Right cardiac atrium (tissue), 5 donors: ENCODE data around the gene ICAM2. TPM values are rescaled to one million over a fixed set of nuclear protein-coding genes. Genes with fewer than 3 reads are reported as not detected.

Source experiments
- ATAC-seq, 2 donors: fragments of 200-7000 bp; cut with Tn5 transposase; one replicate each; pipeline versions ENCODE4 v1.8.0 to v1.9.1; 2020; ENCODE audit warnings: moderate library complexity in 2 of 2, mild to moderate bottlenecking in 1 of 2
- DNase-seq, 3 donors: peaks; one replicate each; pipeline ENCODE4 v3.0.0-alpha.2; 2020
- H3K27ac ChIP-seq: one replicate; pipeline ENCODE4 v1.5.1; 2013; ENCODE audit warnings: mild to moderate bottlenecking, low read length, control low read depth, moderate library complexity
- H3K27me3 ChIP-seq: one replicate; pipeline ENCODE4 v1.6.1; 2013; ENCODE audit not compliant: control insufficient read depth, insufficient read depth
- H3K4me1 ChIP-seq: one replicate; pipeline ENCODE4 v1.6.1; 2013; ENCODE audit warnings: low read length; ENCODE audit not compliant: control insufficient read depth, insufficient read depth
- H3K4me3 ChIP-seq: one replicate; pipeline ENCODE4 v1.5.1; 2013; ENCODE audit warnings: low read length, control low read depth
- H3K9me3 ChIP-seq: one replicate; pipeline ENCODE4 v1.6.1; 2013; ENCODE audit warnings: low read length; ENCODE audit not compliant: control insufficient read depth
- WGBS: extraction: QIAGEN DNeasy Blood & Tissue Kit; methylation state at CpG from one replicate; pipeline ENCODE4 v1.1.7; 2013; 5-methylcytosine and 5-hydroxymethylcytosine counted together
- intact Hi-C, 4 donors: fragments of 100-400 bp; cut with DNase I; formaldehyde crosslinking; loops; one replicate each; pipeline versions ENCODE4 v1.11.0 to v1.14.0; 2022 to 2023
- polyA plus RNA-seq: library from polyadenylated mRNA; stranded (reverse); fragments of 200-250 nt; gene quantifications from one replicate; pipeline ENCODE4 v1.2.3, GENCODE V29; 2013
- total RNA-seq, 4 donors: library from RNA; stranded (reverse); fragmentation: NEBNext Ultra II Directional; extraction: Animal tissue kit (Norgen Biotek cat#: 25700); gene quantifications; one replicate each; pipeline ENCODE4 v1.2.1, GENCODE V29; 2021
- donor health status: healthy with polysubstance abuse.
- donor health status: DM: no; HTN: yes; CAD: no.
- donor health status: DM: no; HTN: no; CAD: no.
- donor health status: DM: no; HTN: yes; CAD: no; lungs with severe emphysema.
- donor health status: DM: yes; HTN: yes; CAD: no.

ICAM2 gene
- total and polyA plus RNA-seq, 5 donors: 17.6 to 50.3 (median 27.4) TPM

- intact Hi-C loops: loop anchor here in 1 of 4 donors (10.0 kb wide), 1 partner anchor 240 kb away; no protein-coding TSS in a partner anchor
- no peaks in the 10 kb centered on the region for H3K9me3 ChIP-seq
- no peak for ATAC-seq
- no peak overlapping the region for H3K27ac ChIP-seq
- H3K4me3 ChIP-seq: no peak overlapping the region
- no peaks in the 10 kb centered on the region for H3K4me1 ChIP-seq
- WGBS: 86% methylated on average over 13 of the region's 13 CpGs
- DNase-seq: no peak
- H3K27me3 ChIP-seq: no peaks in the 10 kb centered on the region
Observed at GRCh38 chr17:64045176-64045575, 24.7 kb upstream of the ICAM2 start.

DNA sequence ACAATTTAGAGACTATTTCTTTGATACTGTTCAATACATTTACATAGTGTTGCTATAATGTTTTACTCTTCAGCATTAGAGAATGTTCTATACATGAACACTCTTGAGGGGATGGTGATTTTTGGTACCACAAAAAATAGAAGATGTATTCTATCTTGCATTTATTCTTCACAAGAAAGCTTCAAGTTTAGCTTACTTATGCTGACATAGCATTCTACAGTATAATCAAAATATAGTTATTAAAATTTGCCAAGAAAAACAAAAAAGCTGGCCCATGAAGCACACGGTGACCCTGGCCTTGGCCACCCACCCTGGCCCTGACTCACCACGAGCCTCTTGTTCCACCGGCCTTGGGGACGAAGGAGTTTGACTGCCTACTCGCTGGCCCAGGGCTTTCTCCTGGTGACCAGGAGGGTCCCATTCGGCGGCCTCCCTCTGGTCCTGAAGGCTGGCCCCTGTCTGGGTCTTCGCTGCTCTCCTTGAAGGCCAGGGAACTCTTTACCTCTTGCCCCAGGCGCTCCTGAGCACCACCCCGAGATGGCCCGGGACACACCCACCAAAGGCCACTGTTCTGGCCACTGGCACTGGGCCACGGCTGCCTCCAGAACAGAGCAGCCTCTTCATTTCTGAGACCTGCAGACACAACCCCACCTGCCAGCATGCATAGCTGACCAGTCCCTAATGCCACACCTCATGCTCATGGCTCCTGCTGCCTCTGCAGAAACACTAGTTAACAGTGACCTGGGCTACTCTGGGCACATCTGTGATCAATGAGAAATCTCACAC, 22.5 kb upstream of the ICAM2 start:
- intact Hi-C loops: loop anchor here in 1 of 4 donors (10.0 kb wide), 1 partner anchor 242 kb away; no protein-coding TSS in a partner anchor
- no peak for ATAC-seq

DNA sequence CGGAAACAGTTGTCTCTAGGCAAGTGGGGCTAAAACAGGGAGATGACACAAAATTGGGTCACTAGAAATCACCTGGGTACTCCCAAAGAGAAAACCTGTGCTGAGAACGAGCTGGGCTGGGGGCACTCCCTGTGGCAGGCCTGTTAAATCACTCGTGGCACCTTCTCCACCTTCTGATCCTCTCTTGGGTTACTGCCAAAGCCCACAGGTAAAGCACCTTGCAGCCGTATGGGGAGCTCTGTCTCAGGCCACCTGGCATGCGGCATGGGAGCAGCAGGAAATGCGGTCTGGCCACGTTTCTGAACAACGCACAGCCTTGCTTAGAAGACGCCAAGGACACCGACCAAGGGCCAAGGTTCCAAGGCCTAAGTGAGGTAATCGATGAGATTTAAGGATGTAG, 21.5 kb upstream of the ICAM2 start:
- Histone ChIP-seq H3K27ac (no peak overlapping the region), H3K27me3 (no peaks in the 10 kb centered on the region), H3K4me3 (no peak overlapping the region), H3K4me1 (no peaks in the 10 kb centered on the region), H3K9me3 (no peaks in the 10 kb centered on the region)
- DNase-seq: no peak
- 72% methylated on average over 11 of the region's 11 CpGs for WGBS
- no peak for ATAC-seq
- intact Hi-C loops: loop anchor here in 1 of 4 donors (10.0 kb wide), 1 partner anchor 243 kb away; no protein-coding TSS in a partner anchor

More for the DNA sequence above, 22.5 kb upstream of the ICAM2 start:
- Histone ChIP-seq H3K27ac (no peak overlapping the region), H3K27me3 (no peaks in the 10 kb centered on the region), H3K4me3 (no peak overlapping the region), H3K9me3 (no peaks in the 10 kb centered on the region), H3K4me1 (no peaks in the 10 kb centered on the region)
- no peak for DNase-seq
- WGBS: 73% methylated on average over 12 of the region's 12 CpGs

DNA sequence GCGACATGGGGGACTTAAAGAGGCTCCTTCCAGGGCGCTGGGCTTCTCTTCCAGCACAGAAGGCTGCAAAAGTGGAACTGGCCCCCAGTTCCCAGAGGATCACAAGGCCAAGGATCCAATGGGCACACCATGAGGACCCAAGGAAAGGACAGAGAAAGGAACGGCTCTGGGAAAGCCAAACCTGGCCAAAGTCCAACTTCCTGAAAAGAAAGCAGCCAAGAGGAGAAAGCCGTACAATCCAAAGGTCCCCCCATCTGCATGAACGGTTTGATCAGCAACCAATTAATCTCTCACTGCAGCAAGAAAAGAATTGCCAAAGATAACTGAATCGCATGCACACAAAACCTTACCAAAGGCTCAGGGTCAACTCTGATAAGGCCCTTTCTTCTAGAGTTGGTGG, 19.8 kb upstream of the ICAM2 start:
- DNase-seq (no peak), ATAC-seq (no peak)
- Histone ChIP-seq H3K9me3 (no peaks in the 10 kb centered on the region), H3K4me3 (no peak overlapping the region), H3K27ac (no peak overlapping the region), H3K4me1 (no peaks in the 10 kb centered on the region), H3K27me3 (no peaks in the 10 kb centered on the region)
- 58% methylated on average over 6 of the region's 6 CpGs for WGBS
- intact Hi-C loops: loop anchor here in 1 of 4 donors (10.0 kb wide), 1 partner anchor 245 kb away; no protein-coding TSS in a partner anchor

DNA sequence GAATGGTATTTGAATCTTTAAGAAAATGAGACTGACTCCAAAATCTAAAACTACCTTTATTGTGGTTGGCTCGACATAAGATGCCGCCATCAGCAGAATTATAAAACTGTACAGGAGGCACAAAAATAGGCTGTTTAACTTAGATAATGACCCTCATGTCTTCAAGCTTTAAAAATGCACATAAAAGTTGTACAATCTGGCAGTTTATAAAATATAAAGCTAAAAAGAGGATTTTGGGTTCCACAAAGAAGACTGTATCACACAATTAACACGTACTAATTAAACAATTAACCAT, 18.6 kb upstream of the ICAM2 start:
- WGBS: 96% methylated on average over 3 of the region's 3 CpGs

GRCh38 chr17:64038331-64039105, 18.1 kb upstream of the ICAM2 start:
- no peak overlapping the region for H3K4me3 ChIP-seq
- no peaks in the 10 kb centered on the region for H3K4me1 ChIP-seq
- no peaks in the 10 kb centered on the region for H3K9me3 ChIP-seq
- H3K27ac ChIP-seq: no peak overlapping the region
- intact Hi-C loops: no loop called here
- ATAC-seq: no peak
- 89% methylated on average over 16 of the region's 16 CpGs for WGBS
- no peak for DNase-seq
- no peaks in the 10 kb centered on the region for H3K27me3 ChIP-seq

More for the DNA sequence above, 18.6 kb upstream of the ICAM2 start:
- Histone ChIP-seq H3K27ac (no peak overlapping the region), H3K4me1 (no peaks in the 10 kb centered on the region), H3K4me3 (no peak overlapping the region), H3K9me3 (no peaks in the 10 kb centered on the region), H3K27me3 (no peaks in the 10 kb centered on the region)
- intact Hi-C loops: no loop called here
- DNase-seq: no peak
- no peak for ATAC-seq

GRCh38 chr17:64037802-64038201, 17.4 kb upstream of the ICAM2 start:
- DNase-seq: no peak
- ATAC-seq: no peak
- WGBS: 96% methylated on average over 5 of the region's 5 CpGs
- intact Hi-C loops: no loop called here
- Histone ChIP-seq H3K27ac (no peak overlapping the region), H3K4me3 (no peak overlapping the region), H3K4me1 (no peaks in the 10 kb centered on the region), H3K9me3 (no peaks in the 10 kb centered on the region), H3K27me3 (no peaks in the 10 kb centered on the region)

GRCh38 chr17:64037180-64037579, 16.7 kb upstream of the ICAM2 start:
- Histone ChIP-seq H3K27ac (no peak overlapping the region), H3K4me1 (no peaks in the 10 kb centered on the region), H3K27me3 (no peaks in the 10 kb centered on the region), H3K4me3 (no peak overlapping the region), H3K9me3 (no peaks in the 10 kb centered on the region)
- DNase-seq (no peak), ATAC-seq (peak in 1 of 2 donors; percentile 20)
- 69% methylated on average over 6 of the region's 6 CpGs for WGBS
- intact Hi-C loops: no loop called here

GRCh38 chr17:64036198-64036922, 15.9 kb upstream of the ICAM2 start:
- H3K4me1 ChIP-seq: no peaks in the 10 kb centered on the region
- no peak for DNase-seq
- no peaks in the 10 kb centered on the region for H3K27me3 ChIP-seq
- no peak overlapping the region for H3K27ac ChIP-seq
- no peak overlapping the region for H3K4me3 ChIP-seq
- ATAC-seq: no peak
- 89% methylated on average over 14 of the region's 14 CpGs for WGBS
- intact Hi-C loops: no loop called here
- no peaks in the 10 kb centered on the region for H3K9me3 ChIP-seq

GRCh38 chr17:64032081-64032480, 11.6 kb upstream of the ICAM2 start:
- H3K4me1 ChIP-seq: no peaks in the 10 kb centered on the region
- WGBS: 83% methylated on average over 4 of the region's 4 CpGs
- no peak for ATAC-seq
- H3K9me3 ChIP-seq: no peaks in the 10 kb centered on the region
- no peak overlapping the region for H3K27ac ChIP-seq
- no peak overlapping the region for H3K4me3 ChIP-seq
- intact Hi-C loops: no loop called here
- H3K27me3 ChIP-seq: no peaks in the 10 kb centered on the region
- DNase-seq: no peak
